ENCODE data around the gene GALNT7.

The GALNT7 gene

DNA sequence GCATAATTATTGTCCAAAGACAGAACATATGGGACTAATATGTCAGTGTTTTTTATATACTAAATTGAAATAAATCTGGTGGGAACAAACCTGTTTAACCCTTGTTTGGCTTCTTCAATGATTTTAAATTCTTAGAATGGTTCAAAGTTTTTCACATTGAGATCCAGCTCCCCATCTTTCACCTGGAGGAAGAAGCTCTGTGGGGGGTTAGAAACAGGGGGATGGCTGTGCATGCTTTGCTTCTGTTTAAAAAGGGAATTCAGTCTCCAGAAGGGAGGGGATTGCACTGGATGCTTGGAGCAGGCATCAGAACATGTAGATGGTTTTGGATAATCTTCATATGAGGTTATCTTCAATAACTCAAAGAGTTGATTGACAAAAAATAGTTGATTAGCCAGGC lies 72.1 kb downstream of the GALNT7 start:
- DNase-seq = no peak

DNA sequence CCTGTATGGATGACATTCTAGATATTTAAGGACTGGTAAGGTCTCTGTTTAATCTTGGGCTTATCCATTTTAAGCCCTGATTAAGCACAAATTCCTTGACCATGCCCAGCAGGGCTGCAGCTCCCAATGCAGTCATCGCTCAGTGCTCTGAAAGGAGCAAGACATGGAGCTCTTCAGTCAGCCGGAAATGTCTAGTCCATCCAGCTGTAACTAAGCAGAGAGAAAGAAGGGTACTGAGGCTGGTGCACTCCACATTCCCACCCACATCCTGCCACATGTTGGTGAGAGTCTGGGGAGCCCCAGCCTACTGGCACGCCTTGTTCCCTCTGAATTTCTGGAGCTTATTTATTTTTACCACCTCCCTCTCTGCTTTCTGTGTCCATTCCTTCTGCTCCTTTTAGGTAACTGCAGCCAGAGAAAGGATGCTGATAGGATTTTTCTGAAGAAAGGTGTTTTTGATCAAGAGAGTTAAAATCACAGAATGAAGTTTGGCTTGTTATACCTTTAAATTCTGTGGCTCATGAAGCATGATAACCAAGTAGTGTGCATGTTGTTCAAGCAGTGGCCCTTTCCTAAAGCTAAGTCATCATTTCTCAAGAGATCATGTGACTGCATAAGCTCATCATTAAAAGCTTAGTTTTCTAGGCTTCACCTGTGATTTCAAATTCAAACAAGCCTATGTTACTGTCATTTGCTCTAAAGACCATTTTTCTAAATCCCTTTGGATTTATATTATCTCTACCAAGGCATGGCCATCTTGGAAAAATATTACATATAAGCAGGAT lies 74.0 kb downstream of the GALNT7 start:
- DNase-seq = no peak

DNA sequence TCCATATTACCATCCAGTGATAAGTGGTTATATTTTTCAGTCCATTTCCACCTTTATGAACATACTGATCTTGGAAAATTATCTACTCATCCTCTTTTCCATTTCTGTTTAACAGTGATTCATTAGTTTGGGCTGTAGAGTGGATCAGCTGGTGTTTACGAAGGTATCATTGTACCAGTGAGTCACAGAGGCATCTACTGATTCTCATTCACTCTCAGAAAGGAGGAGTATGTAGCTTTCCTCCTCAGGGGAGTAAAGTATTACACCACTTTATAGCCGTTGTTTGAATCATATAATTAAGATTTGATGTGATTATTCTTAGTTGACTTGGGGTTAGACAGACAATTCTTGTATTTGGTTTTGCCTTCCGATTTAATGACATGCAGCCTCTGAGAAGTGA lies 74.7 kb downstream of the GALNT7 start:
- peak; percentile 78 for DNase-seq

DNA sequence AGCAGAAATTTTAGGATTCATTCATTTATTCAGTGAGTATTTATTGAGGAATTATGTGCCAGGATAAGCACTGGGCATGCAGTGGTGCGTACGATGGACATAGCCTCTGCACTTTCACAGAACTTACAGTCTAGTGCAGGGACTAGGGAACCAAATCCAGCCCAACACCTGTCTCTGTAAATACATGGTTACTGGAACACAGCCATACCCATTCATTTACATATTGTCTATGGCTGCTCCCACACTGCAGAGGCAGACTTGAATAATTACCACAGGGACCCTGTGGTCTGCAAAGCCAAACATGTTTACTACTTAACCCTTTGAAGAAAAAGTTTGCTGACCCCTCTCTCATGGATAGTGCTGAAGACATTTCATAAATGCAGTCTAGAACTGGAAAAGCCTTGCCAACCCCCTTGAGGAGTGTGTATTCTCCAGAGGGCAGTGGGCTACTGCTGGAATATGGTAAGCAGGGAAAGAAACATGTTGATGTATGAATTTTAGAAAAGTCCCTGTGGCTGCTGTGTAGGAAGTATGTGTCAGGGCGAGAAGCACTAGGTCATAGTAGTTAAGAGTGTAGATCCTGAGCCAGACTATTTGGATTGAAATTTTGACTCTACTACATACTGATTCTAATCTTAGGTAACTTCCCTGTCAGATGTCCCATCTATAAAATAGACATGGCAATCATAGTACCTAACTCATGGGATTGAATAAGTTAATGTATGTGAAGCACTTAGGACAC lies 75.5 kb downstream of the GALNT7 start:
- DNase-seq = no peak

DNA sequence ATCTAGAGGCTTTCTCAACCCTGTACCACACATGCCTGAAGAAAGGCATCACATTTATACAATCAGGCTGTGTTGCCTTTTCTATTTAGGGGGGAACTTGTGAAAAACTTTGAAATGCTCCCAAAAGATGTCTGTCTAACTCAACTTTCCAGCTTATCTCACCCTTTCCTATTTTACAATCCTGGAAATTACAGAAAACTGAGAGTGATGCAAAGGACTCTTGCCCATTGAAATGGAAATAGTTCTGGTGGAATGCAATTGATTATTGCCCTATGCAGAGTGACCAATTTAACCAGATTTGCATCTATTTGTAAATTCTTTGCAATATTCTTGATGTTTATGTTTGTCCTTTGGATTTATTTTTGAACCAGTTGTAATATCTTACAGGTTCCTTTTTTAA lies 77.3 kb downstream of the GALNT7 start:
- DNase-seq = no peak

- DNase-seq = no peak
Observed at GRCh38 chr4:173246719-173247118, 78.1 kb downstream of the GALNT7 start.

DNA sequence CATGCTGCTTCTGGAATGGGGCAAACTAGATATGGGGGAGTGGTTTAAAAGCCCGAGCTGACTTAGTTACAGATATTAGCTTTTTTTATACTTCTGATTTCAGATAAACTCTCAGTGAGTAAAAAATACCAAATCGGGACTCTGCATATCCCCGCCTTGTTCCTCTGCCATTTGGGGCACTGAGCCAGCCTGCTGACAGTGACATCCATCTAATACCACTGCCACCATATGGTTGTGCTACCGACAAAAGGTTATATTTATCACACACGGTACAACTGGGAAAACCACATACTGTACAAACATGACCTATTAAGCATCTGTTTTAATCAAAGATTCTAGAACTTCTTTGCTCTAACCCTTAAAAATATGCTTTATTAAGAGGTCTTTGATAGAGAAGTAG lies 78.7 kb downstream of the GALNT7 start:
- no peak for DNase-seq

DNA sequence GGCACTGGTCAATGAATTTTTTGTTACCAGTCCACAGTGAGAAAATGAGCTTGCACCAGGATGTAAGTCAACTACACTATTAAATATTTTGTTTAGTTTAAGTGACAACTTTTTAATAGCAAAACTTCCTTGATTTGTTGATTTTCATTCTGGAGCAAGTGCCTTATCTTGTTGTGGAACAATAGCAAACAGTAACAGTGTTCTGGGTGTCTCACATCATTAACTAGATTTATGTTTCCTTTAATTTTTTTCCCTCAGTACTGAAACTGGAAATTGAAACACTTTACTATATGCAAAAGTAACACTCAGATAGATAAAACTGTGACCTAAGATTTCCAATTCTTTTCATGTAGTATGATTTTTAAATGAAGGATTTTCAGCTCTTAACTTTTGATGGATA lies 80.1 kb downstream of the GALNT7 start:
- no peak for DNase-seq

DNA sequence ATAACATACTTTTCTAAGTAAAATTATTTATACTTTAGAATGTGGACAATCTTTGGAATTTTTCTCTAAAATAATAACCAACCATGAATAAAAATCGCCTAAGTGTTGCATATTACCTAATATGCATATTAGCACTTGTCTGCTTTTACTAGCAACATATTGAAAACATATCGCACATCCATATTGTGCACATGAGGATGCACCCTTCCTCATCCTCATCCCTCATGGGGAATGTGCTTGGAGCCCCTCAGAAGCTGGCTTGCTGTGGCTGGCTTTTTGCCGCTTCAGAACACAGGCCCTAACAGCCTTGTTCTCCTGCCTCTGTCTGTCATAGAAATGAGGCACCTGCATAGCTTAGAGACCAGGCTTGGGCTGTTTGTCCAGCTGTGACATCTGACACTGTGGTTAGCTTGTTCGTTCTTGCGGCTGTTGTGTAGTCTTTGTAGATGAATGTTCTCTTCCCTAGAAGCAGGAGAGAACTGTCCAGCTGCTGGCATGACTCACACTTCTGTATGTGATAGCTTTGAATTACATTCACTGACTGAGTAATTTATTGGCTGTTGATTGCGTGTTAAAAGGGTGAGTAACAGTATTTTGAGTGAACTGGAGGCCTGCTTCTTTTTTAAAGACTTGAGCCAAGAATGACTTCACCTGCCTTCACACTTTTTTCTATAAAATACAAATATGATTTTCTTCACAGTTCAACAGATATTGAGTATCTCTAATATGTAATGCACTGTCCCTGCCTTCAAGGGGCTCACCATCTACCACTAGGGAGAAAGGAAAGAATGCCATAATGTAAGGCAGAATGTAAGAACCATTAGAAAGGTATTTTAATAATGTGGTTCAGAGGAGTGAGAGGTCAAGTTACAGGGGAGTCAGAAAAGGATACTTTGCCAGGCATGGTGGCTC lies 83.7 kb downstream of the GALNT7 start:
- DNase-seq = peak; percentile 98

DNA sequence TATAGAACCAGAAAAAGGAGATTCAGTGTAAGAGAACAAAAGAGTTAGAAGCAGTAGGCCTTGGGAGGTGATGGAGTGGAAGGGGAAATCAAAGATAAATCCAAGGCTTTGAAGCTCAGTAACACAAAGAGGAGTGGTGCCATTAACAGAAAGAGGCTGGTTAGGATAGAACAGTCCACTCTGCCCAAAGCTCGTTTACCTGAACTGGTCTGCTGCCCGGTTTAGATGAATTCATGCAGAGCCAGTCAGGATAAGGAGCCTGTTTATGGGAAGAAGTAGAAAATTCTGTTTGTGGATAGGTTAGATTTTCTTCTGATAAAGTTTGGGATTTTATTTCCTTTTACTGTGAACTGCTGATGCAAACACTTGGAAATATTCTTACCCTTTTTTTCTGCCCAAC lies 85.0 kb downstream of the GALNT7 start:
- no peak for DNase-seq

GRCh38 chr4:173254646-173255045 lies 86.0 kb downstream of the GALNT7 start:
- no peak for DNase-seq

GRCh38 chr4:173256825-173257224 lies 88.2 kb downstream of the GALNT7 start:
- no peak for DNase-seq

DNA sequence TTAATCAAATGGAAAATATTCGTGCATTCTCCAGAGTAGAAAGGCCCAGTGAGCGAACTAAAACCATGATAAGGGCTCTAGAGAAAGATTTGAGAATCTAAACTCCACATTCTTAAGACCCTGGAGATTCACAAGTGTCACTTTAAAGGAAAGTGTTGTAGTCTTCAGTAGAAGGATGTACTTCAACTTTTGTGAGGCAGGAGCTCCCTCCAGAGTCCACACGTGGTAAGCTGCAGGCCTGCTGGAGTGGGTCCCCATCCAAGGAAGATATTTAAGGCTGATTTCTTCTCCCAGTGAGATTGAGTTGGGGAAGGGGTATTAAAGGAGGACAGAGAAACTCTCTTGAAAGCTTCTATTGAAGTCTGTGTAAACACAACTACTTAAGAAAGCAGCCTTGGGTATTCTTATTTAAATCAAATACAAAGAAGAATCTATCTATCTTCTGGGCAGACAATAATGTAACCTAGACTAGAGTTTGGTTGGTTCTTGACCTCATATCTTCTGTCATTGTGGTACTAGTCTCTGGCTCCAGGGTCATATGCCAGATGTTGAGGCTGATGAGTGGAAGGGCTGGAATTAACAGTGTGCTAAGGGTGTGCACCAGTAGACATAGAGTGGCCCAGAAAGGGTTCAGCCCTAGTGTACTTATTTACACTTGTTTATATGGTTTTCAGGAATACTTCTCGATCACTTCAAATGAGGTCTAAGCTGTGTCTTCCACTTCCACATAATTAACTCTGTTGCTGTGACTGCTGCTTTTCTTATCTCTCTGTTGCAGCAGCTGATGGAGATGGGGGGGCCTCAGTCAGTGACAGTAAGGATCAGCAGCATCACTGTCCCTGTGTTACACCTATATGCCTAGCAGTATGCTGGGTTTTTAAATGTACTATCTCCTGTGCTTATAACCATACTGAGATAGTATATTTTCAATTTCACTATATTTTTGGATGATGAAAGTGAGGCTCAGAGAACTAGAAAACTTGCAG lies 89.4 kb downstream of the GALNT7 start:
- DNase-seq = peak; percentile 64

- no peak for DNase-seq
Observed at GRCh38 chr4:173258866-173259265, 90.3 kb downstream of the GALNT7 start.

DNA sequence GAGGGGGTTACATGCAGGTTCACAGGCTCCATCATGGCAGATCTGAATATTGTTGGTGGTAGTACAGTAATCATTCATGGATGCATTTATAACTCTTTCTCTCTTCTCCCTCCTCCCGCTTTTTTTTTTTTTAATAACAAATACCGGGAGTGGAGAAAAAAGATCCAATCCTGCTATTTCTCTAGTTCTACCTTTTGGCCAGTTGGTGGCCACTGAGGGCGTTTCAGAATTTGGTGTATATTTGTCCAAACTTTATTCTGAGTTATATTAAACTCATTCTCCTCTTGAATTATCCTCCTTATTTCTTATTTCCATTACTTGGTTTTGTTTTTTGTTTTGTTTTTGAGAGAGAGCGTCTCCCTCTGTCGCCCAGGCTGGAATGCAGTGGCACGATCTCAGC lies 90.7 kb downstream of the GALNT7 start:
- DNase-seq = no peak

GRCh38 chr4:173261052-173261451 lies 92.4 kb downstream of the GALNT7 start:
- DNase-seq = no peak

- DNase-seq = no peak
Observed at GRCh38 chr4:173262375-173262774, 93.8 kb downstream of the GALNT7 start.

DNA sequence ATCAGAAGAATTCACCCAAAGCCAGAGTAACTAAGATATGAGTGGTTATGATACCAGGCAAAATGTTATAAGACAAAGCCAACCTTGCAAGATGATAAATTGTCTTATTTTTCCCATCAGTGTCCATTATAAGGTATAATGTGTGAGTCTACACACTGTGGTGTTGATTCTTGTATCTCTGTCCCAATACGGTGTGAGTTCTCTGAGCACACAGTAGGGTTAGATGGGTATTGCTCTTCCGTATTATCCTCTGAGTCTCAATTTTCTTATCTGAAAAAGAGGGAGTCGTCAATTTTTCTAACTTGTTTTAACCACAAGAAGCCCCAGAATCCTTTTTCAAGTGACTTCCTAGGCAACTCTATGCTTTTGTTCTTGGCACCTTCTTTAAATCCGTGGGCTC lies 95.6 kb downstream of the GALNT7 start:
- no peak for DNase-seq

DNA sequence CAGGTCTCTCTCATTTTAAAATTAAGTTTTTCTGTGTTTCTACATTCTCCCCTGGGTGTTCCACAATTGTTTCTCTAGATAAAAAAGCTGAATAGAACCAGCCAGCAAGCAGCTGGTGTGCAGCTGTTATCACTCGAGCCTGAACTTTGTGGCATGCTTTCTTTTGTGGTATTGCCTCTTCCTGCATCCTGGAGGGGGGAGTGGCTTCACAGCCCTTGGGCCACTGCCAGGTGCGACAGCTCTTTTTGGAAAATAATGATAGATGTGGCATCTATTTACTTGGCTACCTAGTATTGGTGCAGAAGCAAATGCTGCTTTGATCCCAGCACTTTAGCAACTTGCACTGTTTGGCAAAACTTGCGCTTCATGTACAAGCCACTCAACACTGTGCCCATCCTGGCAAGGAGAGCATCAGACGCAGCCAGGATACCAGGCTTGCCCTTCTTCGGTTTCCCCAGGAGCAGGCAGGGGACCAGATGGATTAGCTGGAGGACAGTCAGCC lies 96.1 kb downstream of the GALNT7 start:
- peak; percentile 28 for DNase-seq

- DNase-seq = no peak
Observed at GRCh38 chr4:173265751-173266150, 97.1 kb downstream of the GALNT7 start.

- DNase-seq = no peak
Observed at GRCh38 chr4:173267711-173268110, 99.1 kb downstream of the GALNT7 start.

- no peak for DNase-seq
Observed at GRCh38 chr4:173269280-173269679, 100.7 kb downstream of the GALNT7 start.
